Measurements from ENCODE around the gene KRI1.
"Not testable (repeated sequence)": the region's sequence is repeated elsewhere in the genome, so short reads cannot be mapped to it uniquely, and the experiment has no call there.

KRI1 gene

GRCh38 chr19:10575011-10575716 is 9.4 kb upstream of the KRI1 start:
- TF ChIP-seq ARNTL (CRISPR knock-in tag; IDR thresholded peaks at IDR 0.05; ENCODE audit: borderline replicate concordance, low read depth) (no peak), CSDC2 (CRISPR knock-in tag; IDR thresholded peaks at IDR 0.05) (no peak), ZNF565 (CRISPR knock-in tag; conservative IDR thresholded peaks at IDR 0.05; ENCODE audit: low read depth) (no peak), RARB (CRISPR knock-in tag; IDR thresholded peaks at IDR 0.05) (no peak), ZC3H10 (CRISPR knock-in tag; IDR thresholded peaks at IDR 0.05) (no peak), ZFP3 (CRISPR knock-in tag; IDR thresholded peaks at IDR 0.05) (no peak), ZNF8 (CRISPR knock-in tag; IDR thresholded peaks at IDR 0.05) (no peak), TOX (CRISPR knock-in tag; IDR thresholded peaks at IDR 0.05; ENCODE audit: borderline replicate concordance) (no peak)
- TF ChIP-seq, protein P1, sequence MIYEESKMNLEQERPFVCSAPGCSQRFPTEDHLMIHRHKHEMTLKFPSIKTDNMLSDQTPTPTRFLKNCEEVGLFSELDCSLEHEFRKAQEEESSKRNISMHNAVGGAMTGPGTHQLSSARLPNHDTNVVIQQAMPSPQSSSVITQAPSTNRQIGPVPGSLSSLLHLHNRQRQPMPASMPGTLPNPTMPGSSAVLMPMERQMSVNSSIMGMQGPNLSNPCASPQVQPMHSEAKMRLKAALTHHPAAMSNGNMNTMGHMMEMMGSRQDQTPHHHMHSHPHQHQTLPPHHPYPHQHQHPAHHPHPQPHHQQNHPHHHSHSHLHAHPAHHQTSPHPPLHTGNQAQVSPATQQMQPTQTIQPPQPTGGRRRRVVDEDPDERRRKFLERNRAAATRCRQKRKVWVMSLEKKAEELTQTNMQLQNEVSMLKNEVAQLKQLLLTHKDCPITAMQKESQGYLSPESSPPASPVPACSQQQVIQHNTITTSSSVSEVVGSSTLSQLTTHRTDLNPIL (CRISPR knock-in tag; IDR thresholded peaks at IDR 0.05; ENCODE audit: low read depth) = no peak
- no peak for ATAC-seq

DNA sequence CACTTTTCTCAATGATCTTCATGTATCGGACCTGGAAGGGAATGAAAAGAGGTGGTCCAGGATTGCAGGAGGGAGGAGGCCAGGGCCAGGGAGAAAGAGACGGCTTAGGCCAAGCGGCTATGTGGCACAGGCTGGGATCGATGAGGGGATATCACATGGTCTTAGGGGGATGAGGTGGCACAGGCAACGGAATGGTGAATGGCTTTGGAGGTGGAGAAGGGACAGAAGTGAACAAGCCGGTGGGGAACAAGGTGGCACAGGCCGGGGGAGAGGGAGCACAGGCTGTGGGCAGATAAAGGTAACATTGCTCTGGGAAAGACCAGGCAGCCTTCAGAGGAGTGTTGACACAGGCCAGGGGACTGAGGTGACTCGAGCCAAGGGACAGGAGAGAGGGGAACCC is 8.7 kb upstream of the KRI1 start:
- TF ChIP-seq ZC3H10 (CRISPR knock-in tag; IDR thresholded peaks at IDR 0.05) (no peak), OSR1 (CRISPR knock-in tag; IDR thresholded peaks at IDR 0.05) (no peak), POU6F1 (CRISPR knock-in tag; IDR thresholded peaks at IDR 0.05; ENCODE audit: borderline replicate concordance, low read depth) (no peak)
- TF ChIP-seq, protein P1 (CRISPR knock-in tag; IDR thresholded peaks at IDR 0.05; ENCODE audit: low read depth) = no peak
- no peak for ATAC-seq

DNA sequence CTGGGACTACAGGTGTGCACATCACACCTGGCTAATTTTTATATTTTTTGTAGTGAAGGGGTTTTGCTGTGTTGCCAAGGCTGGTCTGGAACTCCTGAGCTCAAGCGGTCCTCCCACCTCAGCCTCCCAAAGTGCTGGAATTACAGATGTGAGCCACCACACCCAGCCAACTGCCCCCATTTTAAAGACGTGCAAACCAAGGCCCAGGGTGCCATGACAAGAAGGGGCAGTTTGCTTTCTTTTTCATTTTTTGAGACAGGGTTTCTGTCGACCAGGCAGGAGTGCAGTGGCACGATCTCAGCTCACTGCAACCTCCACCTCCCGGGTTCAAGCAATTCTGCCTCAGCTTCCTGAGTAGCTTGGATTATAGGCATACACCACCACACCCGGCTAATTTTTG is 8.0 kb upstream of the KRI1 start:
- not testable (repeated sequence) for ATAC-seq

DNA sequence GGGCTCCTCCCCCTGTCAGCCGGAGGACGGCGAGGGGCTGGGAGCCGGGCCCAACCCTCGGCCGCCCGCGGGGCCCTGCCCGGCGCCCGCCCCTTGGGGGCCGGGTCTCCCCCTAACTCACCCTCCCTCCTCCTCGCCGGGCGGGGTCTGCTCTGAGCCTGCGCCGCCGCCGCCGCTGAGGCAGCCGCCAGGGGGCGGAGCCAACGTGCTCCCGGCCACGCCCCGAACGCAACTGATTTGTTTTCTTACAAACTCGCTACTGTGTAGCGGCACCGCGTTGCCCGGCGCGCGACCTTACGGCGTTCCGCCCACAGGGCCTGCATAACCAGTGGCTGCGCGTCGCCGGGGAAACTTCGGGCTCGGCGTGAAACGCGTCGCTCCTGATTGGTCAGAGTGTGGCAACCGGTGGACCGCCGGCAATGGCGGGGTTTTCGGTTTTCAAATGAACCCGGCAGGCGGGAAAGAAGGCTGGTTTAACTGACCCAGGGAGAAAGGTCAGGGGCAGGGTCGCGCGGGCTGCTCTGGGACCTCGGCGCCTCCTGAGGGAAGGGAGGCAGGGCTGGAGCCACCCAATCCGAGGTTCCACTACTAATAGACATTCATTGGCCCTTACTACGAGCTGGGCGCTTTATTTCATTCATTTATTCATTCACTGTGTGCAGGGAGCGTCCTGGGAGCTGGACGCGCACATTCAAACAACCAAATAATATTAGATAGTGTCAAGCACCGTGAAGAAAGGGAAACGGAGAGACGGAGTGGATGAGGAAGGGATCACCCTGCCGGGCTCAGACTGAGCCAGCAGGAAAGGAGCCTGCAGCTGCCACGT is 3.2 kb upstream of the KRI1 start, which contains the start of gene CDKN2D:
Gene CDKN2D (minus strand): TSS at position 154 of the 826 bp plus-strand sequence. CDS start 326 bp downstream, outside the sequence.
- ATAC-seq = peak; percentile 92
- TF ChIP-seq ZNF8 (CRISPR knock-in tag; IDR thresholded peaks at IDR 0.05) (no peak), TCF4 (CRISPR knock-in tag; IDR thresholded peaks at IDR 0.05; ENCODE audit: borderline replicate concordance) (no peak), BACH2 (CRISPR knock-in tag; IDR thresholded peaks at IDR 0.05; ENCODE audit: borderline replicate concordance) (no peak), ZC3H10 (CRISPR knock-in tag; IDR thresholded peaks at IDR 0.05) (no peak), ISL1 (CRISPR knock-in tag; IDR thresholded peaks at IDR 0.05) (no peak), SNAI2 (CRISPR knock-in tag; IDR thresholded peaks at IDR 0.05) (no peak), OSR1 (CRISPR knock-in tag; IDR thresholded peaks at IDR 0.05) (no peak), ARNTL (CRISPR knock-in tag; IDR thresholded peaks at IDR 0.05; ENCODE audit: borderline replicate concordance, low read depth) (no peak), GLIS3 (CRISPR knock-in tag; IDR thresholded peaks at IDR 0.05) (no peak), TOX (CRISPR knock-in tag; IDR thresholded peaks at IDR 0.05; ENCODE audit: borderline replicate concordance) (no peak)
- TF ChIP-seq, protein P1 (CRISPR knock-in tag; IDR thresholded peaks at IDR 0.05; ENCODE audit: low read depth) = no peak
- TF ChIP-seq, protein P2, sequence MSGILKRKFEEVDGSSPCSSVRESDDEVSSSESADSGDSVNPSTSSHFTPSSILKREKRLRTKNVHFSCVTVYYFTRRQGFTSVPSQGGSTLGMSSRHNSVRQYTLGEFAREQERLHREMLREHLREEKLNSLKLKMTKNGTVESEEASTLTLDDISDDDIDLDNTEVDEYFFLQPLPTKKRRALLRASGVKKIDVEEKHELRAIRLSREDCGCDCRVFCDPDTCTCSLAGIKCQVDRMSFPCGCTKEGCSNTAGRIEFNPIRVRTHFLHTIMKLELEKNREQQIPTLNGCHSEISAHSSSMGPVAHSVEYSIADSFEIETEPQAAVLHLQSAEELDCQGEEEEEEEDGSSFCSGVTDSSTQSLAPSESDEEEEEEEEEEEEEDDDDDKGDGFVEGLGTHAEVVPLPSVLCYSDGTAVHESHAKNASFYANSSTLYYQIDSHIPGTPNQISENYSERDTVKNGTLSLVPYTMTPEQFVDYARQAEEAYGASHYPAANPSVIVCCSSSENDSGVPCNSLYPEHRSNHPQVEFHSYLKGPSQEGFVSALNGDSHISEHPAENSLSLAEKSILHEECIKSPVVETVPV (CRISPR knock-in tag; IDR thresholded peaks at IDR 0.05) = no peak
- TF ChIP-seq, protein P3, sequence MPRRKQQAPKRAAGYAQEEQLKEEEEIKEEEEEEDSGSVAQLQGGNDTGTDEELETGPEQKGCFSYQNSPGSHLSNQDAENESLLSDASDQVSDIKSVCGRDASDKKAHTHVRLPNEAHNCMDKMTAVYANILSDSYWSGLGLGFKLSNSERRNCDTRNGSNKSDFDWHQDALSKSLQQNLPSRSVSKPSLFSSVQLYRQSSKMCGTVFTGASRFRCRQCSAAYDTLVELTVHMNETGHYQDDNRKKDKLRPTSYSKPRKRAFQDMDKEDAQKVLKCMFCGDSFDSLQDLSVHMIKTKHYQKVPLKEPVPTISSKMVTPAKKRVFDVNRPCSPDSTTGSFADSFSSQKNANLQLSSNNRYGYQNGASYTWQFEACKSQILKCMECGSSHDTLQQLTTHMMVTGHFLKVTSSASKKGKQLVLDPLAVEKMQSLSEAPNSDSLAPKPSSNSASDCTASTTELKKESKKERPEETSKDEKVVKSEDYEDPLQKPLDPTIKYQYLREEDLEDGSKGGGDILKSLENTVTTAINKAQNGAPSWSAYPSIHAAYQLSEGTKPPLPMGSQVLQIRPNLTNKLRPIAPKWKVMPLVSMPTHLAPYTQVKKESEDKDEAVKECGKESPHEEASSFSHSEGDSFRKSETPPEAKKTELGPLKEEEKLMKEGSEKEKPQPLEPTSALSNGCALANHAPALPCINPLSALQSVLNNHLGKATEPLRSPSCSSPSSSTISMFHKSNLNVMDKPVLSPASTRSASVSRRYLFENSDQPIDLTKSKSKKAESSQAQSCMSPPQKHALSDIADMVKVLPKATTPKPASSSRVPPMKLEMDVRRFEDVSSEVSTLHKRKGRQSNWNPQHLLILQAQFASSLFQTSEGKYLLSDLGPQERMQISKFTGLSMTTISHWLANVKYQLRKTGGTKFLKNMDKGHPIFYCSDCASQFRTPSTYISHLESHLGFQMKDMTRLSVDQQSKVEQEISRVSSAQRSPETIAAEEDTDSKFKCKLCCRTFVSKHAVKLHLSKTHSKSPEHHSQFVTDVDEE (CRISPR knock-in tag; IDR thresholded peaks at IDR 0.05) = no peak
